SK-N-MC (cell line): ENCODE results near the gene USP13.

Source experiments
- EZH2 ChIP-seq: fragments of 200-600 bp; sonication (generic); IDR thresholded peaks from one replicate; pipeline ENCODE4 v1.6.1; 2017; ENCODE audit warnings: antibody characterized with exemption
- POLR2AphosphoS5 ChIP-seq: IDR thresholded peaks from 2 replicates; pipeline ENCODE4 v1.6.1; 2012; ENCODE audit warnings: mild to moderate bottlenecking, low read depth, low read length, borderline replicate concordance

DNA sequence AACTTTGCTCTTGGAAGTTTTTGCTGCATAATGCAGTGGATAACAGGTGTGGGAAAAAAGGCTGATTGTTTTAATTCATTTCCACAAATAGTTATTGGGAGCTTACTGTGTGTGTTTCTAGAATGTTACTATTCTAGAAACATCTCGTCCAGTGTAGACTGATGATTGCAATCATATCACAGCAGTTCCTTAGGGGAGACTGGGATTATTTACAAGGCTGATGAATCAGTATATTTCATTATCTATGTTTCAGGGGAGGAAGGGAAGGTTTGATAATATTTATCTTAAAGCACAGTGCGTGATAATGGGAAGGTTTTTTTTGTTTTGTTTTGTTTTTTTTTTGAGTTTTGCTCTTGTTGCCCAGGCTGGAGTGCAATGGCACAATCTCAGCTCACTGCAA is 2.4 kb downstream of the USP13 start:
- TF ChIP-seq POLR2AphosphoS5 = no peak
- TF ChIP-seq EZH2 = no peak
